ENCODE results near the gene QPCT.

The QPCT gene

GRCh38 chr2:37356299-37356698, 11.9 kb downstream of the QPCT start:
- H3K4me3 ChIP-seq (ENCODE audit: low read depth, low read length): no peak overlapping the region
- no peak for DNase-seq (ENCODE audit: low read depth)
- TF ChIP-seq CTCF (IDR thresholded peaks at IDR 0.05; ENCODE audit: low read depth, low read length, missing control alignments): no peak

- H3K4me3 ChIP-seq (ENCODE audit: low read depth, low read length): no peak overlapping the region
- no peak for DNase-seq (ENCODE audit: low read depth)
- no peak for TF ChIP-seq CTCF (IDR thresholded peaks at IDR 0.05; ENCODE audit: low read depth, low read length, missing control alignments)
Observed at GRCh38 chr2:37357069-37357468, 12.6 kb downstream of the QPCT start.

- no peak for DNase-seq (ENCODE audit: low read depth)
- no peak overlapping the region for H3K4me3 ChIP-seq (ENCODE audit: low read depth, low read length)
- TF ChIP-seq CTCF (IDR thresholded peaks at IDR 0.05; ENCODE audit: low read depth, low read length, missing control alignments): no peak
Observed at GRCh38 chr2:37357530-37357929, 13.1 kb downstream of the QPCT start.

- no peak for TF ChIP-seq CTCF (IDR thresholded peaks at IDR 0.05; ENCODE audit: low read depth, low read length, missing control alignments)
- no peak overlapping the region for H3K4me3 ChIP-seq (ENCODE audit: low read depth, low read length)
- DNase-seq (ENCODE audit: low read depth): no peak
Observed at GRCh38 chr2:37358466-37358865, 14.0 kb downstream of the QPCT start.

- no peak for DNase-seq (ENCODE audit: low read depth)
- H3K4me3 ChIP-seq (ENCODE audit: low read depth, low read length): no peak overlapping the region
- no peak for TF ChIP-seq CTCF (IDR thresholded peaks at IDR 0.05; ENCODE audit: low read depth, low read length, missing control alignments)
Observed at GRCh38 chr2:37361216-37361815, 16.9 kb downstream of the QPCT start.

- DNase-seq (ENCODE audit: low read depth): no peak
- no peak overlapping the region for H3K4me3 ChIP-seq (ENCODE audit: low read depth, low read length)
- TF ChIP-seq CTCF (IDR thresholded peaks at IDR 0.05; ENCODE audit: low read depth, low read length, missing control alignments): no peak
Observed at GRCh38 chr2:37361994-37362698, 17.7 kb downstream of the QPCT start.

GRCh38 chr2:37364351-37364750, 19.9 kb downstream of the QPCT start:
- no peak for DNase-seq (ENCODE audit: low read depth)
- no peak for TF ChIP-seq CTCF (IDR thresholded peaks at IDR 0.05; ENCODE audit: low read depth, low read length, missing control alignments)
- no peak overlapping the region for H3K4me3 ChIP-seq (ENCODE audit: low read depth, low read length)

Data from GM12864 (cell line).